HepG2 (cell line): ENCODE data around the gene FALEC. TPM values are rescaled to one million over a fixed set of nuclear protein-coding genes. Genes with fewer than 3 reads are reported as not detected.
A peak's percentile ranks its signal among the peaks of the same experiment; 100 is the strongest.

Source experiments
- DMAP1 ChIP-seq: IDR thresholded peaks from 2 replicates; pipeline ENCODE4 v1.6.1; 2016
- FOXA1 ChIP-seq, 2 experiments: fragments of 450-650 bp in 1 of 2; sonication (generic) in 1 of 2; formaldehyde crosslinking in 1 of 2; IDR thresholded peaks; 2 replicates each; pipeline versions ENCODE4 v1.4.0 to v1.6.1; 2016 to 2020; ENCODE audit warnings: missing genetic modification reagents in 1 of 2
- PHF5A ChIP-seq: IDR thresholded peaks from one replicate; pipeline ENCODE4 v1.6.1; 2018; ENCODE audit warnings: low read depth, missing genetic modification reagents; ENCODE audit not compliant: unreplicated experiment
- RCOR2 ChIP-seq: IDR thresholded peaks from 2 replicates; pipeline ENCODE4 v1.6.1; 2016; ENCODE audit warnings: missing biosample characterization, missing genetic modification reagents
- ZNF24 ChIP-seq: fragments of 450-650 bp; IDR thresholded peaks from 2 replicates; pipeline ENCODE4 v1.6.1; 2017; ENCODE audit warnings: antibody characterized with exemption, mild to moderate bottlenecking
- polyA plus RNA-seq, 8 experiments: library from polyadenylated mRNA; depleted of rRNA in 3 of 8; stranded (reverse) in 7 of 8; unstranded in 1 of 8; fragments of >200 nt; fragmentation: Illumina TruSeq in 4 of 8; extraction: Trizol in 4 of 8; gene quantifications; 2 replicates each; pipeline versions ENCODE4 v1.2.1 to v1.2.3, GENCODE V29; 2011 to 2016; ENCODE audit warnings: low read depth in 4 of 8, missing spikeins in 1 of 8, mixed read lengths in 1 of 8; ENCODE audit not compliant: insufficient read depth in 1 of 8
- total RNA-seq, 5 experiments: library from RNA; depleted of rRNA; stranded (reverse); fragments of >200 nt; fragmentation: Illumina TruSeq; extraction: Trizol; gene quantifications; 2 replicates each; pipeline ENCODE4 v1.2.3, GENCODE V29; 2016; ENCODE audit warnings: low read depth in 1 of 5
- TF ChIP-seq, protein P1 (sequence below): sonication (generic); formaldehyde crosslinking; IDR thresholded peaks from 2 replicates; pipeline ENCODE4 v1.4.0; 2020; ENCODE audit warnings: missing genetic modification reagents
- TF ChIP-seq, protein P2 (sequence below): sonication (generic); formaldehyde crosslinking; IDR thresholded peaks from 2 replicates; pipeline ENCODE4 v1.8.0; 2022; ENCODE audit warnings: mild to moderate bottlenecking, missing genetic modification reagents, borderline replicate concordance
- TF ChIP-seq, protein P3 (sequence below), 2 experiments: fragments of 450-650 bp in 1 of 2; sonication (generic) in 1 of 2; formaldehyde crosslinking; IDR thresholded peaks; 2 replicates each; pipeline versions ENCODE4 v1.5.0 to v1.8.0; 2020 to 2022; ENCODE audit warnings: mild to moderate bottlenecking in 1 of 2, missing genetic modification reagents in 1 of 2
- TF ChIP-seq, protein P4 (sequence below): sonication (generic); formaldehyde crosslinking; IDR thresholded peaks from 2 replicates; pipeline ENCODE4 v1.5.1; 2020; ENCODE audit warnings: missing genetic modification reagents, mild to moderate bottlenecking, borderline replicate concordance
- TF ChIP-seq, protein P5 (sequence below): sonication (generic); formaldehyde crosslinking; IDR thresholded peaks from 2 replicates; pipeline ENCODE4 v1.4.0; 2020; ENCODE audit warnings: missing genetic modification reagents, mild to moderate bottlenecking, borderline replicate concordance

The FALEC gene
- total and polyA plus RNA-seq, 2 of the 13 experiments (the other 11 are each of a cell fraction or from before 2014, with no cell fraction given) = 0.33 to 0.71 TPM

DNA sequence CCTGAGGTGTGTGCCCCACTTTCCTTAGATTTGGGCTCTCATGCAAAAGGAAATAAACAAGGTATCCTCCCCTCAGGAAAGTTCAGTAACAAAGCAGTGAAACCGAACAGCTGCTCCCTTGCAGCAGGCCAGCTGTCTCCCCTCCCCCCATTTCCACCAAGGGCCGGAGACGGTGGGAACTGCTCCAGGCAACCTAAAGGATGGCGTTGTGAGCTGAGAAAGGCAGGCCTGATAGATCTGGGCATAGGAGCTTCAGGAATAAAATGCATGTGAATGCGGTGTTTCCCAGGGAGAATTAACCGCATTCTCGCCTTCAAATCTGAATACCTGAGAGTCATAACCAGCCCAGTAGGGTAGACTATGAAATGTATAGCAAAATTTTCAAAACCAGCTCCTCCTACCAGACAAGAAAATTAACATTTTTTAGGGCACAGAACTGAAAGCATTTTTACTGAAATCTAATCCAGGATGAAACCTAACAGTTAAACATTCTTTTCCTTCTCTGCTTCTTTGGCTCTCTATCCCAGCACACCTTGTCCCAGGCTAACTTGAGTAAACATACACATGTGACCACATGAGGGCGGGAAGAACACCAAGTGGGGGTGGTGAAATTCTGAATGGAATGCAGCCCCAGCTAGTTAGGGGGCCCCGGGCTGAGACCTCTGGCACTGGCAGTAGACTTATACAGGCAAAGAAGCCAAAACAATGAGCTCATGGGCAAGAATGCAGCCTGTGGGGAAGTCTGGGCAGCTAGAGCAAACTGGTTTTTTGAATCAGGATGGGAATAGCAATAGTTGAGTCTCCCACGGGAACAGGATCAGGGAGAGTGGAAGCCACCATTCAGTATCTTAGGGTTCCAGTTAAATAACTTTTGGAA, 52.4 kb downstream of the FALEC start (continued):
- TF ChIP-seq, protein P1, sequence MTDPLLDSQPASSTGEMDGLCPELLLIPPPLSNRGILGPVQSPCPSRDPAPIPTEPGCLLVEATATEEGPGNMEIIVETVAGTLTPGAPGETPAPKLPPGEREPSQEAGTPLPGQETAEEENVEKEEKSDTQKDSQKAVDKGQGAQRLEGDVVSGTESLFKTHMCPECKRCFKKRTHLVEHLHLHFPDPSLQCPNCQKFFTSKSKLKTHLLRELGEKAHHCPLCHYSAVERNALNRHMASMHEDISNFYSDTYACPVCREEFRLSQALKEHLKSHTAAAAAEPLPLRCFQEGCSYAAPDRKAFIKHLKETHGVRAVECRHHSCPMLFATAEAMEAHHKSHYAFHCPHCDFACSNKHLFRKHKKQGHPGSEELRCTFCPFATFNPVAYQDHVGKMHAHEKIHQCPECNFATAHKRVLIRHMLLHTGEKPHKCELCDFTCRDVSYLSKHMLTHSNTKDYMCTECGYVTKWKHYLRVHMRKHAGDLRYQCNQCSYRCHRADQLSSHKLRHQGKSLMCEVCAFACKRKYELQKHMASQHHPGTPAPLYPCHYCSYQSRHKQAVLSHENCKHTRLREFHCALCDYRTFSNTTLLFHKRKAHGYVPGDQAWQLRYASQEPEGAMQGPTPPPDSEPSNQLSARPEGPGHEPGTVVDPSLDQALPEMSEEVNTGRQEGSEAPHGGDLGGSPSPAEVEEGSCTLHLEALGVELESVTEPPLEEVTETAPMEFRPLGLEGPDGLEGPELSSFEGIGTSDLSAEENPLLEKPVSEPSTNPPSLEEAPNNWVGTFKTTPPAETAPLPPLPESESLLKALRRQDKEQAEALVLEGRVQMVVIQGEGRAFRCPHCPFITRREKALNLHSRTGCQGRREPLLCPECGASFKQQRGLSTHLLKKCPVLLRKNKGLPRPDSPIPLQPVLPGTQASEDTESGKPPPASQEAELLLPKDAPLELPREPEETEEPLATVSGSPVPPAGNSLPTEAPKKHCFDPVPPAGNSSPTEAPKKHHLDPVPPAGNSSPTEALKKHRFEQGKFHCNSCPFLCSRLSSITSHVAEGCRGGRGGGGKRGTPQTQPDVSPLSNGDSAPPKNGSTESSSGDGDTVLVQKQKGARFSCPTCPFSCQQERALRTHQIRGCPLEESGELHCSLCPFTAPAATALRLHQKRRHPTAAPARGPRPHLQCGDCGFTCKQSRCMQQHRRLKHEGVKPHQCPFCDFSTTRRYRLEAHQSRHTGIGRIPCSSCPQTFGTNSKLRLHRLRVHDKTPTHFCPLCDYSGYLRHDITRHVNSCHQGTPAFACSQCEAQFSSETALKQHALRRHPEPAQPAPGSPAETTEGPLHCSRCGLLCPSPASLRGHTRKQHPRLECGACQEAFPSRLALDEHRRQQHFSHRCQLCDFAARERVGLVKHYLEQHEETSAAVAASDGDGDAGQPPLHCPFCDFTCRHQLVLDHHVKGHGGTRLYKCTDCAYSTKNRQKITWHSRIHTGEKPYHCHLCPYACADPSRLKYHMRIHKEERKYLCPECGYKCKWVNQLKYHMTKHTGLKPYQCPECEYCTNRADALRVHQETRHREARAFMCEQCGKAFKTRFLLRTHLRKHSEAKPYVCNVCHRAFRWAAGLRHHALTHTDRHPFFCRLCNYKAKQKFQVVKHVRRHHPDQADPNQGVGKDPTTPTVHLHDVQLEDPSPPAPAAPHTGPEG = 0 out of 2 replicates have a peak, but pooled peaks have one; percentile 22
- TF ChIP-seq RCOR2 (0 out of 2 replicates have a peak, but pooled peaks have one; percentile 44), PHF5A (CRISPR knock-in tag) (peak; percentile 44), DMAP1 (CRISPR knock-in tag) (no peak; the same call in 1 of the 2 replicates), FOXA1 (IDR thresholded peaks at IDR 0.05) (no peak), FOXA1 (CRISPR knock-in tag; IDR thresholded peaks at IDR 0.05) (peak; percentile 87), ZNF24 (no peak)
- TF ChIP-seq, protein P2, sequence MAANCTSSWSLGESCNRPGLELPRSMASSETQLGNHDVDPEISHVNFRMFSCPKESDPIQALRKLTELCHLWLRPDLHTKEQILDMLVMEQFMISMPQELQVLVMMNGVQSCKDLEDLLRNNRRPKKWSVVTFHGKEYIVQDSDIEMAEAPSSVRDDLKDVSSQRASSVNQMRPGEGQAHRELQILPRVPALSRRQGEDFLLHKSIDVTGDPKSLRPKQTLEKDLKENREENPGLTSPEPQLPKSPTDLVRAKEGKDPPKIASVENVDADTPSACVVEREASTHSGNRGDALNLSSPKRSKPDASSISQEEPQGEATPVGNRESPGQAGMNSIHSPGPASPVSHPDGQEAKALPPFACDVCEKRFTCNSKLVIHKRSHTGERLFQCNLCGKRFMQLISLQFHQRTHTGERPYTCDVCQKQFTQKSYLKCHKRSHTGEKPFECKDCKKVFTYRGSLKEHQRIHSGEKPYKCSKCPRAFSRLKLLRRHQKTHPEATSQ (CRISPR knock-in tag) = no peak
- TF ChIP-seq, protein P3, sequence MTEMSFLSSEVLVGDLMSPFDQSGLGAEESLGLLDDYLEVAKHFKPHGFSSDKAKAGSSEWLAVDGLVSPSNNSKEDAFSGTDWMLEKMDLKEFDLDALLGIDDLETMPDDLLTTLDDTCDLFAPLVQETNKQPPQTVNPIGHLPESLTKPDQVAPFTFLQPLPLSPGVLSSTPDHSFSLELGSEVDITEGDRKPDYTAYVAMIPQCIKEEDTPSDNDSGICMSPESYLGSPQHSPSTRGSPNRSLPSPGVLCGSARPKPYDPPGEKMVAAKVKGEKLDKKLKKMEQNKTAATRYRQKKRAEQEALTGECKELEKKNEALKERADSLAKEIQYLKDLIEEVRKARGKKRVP (CRISPR knock-in tag; IDR thresholded peaks at IDR 0.05) = no peak
- TF ChIP-seq, protein P4, sequence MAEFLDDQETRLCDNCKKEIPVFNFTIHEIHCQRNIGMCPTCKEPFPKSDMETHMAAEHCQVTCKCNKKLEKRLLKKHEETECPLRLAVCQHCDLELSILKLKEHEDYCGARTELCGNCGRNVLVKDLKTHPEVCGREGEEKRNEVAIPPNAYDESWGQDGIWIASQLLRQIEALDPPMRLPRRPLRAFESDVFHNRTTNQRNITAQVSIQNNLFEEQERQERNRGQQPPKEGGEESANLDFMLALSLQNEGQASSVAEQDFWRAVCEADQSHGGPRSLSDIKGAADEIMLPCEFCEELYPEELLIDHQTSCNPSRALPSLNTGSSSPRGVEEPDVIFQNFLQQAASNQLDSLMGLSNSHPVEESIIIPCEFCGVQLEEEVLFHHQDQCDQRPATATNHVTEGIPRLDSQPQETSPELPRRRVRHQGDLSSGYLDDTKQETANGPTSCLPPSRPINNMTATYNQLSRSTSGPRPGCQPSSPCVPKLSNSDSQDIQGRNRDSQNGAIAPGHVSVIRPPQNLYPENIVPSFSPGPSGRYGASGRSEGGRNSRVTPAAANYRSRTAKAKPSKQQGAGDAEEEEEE = no peak
- TF ChIP-seq, protein P5, sequence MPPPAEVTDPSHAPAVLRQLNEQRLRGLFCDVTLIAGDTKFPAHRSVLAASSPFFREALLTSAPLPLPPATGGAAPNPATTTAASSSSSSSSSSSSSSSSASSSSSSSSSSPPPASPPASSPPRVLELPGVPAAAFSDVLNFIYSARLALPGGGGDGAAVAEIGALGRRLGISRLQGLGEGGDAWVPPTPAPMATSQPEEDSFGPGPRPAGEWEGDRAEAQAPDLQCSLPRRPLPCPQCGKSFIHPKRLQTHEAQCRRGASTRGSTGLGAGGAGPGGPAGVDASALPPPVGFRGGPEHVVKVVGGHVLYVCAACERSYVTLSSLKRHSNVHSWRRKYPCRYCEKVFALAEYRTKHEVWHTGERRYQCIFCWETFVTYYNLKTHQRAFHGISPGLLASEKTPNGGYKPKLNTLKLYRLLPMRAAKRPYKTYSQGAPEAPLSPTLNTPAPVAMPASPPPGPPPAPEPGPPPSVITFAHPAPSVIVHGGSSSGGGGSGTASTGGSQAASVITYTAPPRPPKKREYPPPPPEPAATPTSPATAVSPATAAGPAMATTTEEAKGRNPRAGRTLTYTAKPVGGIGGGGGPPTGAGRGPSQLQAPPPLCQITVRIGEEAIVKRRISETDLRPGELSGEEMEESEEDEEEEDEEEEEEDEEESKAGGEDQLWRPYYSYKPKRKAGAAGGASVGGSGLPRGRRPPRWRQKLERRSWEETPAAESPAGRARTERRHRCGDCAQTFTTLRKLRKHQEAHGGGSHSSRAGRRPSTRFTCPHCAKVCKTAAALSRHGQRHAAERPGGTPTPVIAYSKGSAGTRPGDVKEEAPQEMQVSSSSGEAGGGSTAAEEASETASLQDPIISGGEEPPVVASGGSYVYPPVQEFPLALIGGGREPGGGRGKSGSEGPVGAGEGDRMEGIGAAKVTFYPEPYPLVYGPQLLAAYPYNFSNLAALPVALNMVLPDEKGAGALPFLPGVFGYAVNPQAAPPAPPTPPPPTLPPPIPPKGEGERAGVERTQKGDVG (CRISPR knock-in tag) = no peak
